ENCODE results near the gene TMEM11.
A peak's percentile ranks its signal among the peaks of the same experiment; 100 is the strongest.

The TMEM11 gene

GRCh38 chr17:21249086-21249795 is 35.3 kb upstream of the TMEM11 start:
- H3K4me3 ChIP-seq (ENCODE audit: low read depth, low read length): no peak overlapping the region
- no peaks in the 10 kb centered on the region for H3K27me3 ChIP-seq (ENCODE audit: control insufficient read depth, insufficient read depth, low read length)
- peaks cover 4% of the 10 kb centered on the region for H3K4me1 ChIP-seq (ENCODE audit: control insufficient read depth, insufficient read depth, low read length)
- H3K9ac ChIP-seq (ENCODE audit: low read depth, low read length): no peak overlapping the region
- H3K9me3 ChIP-seq (ENCODE audit: control insufficient read depth, insufficient read depth, low read length): no peaks in the 10 kb centered on the region
- H3K36me3 ChIP-seq (ENCODE audit: control insufficient read depth, insufficient read depth, low read length): no peaks in the 10 kb centered on the region

GRCh38 chr17:21248500-21248899 is 34.5 kb upstream of the TMEM11 start:
- Histone ChIP-seq H3K4me3 (ENCODE audit: low read depth, low read length) (no peak overlapping the region), H3K9me3 (ENCODE audit: control insufficient read depth, insufficient read depth, low read length) (no peaks in the 10 kb centered on the region), H3K9ac (ENCODE audit: low read depth, low read length) (no peak overlapping the region), H3K27me3 (ENCODE audit: control insufficient read depth, insufficient read depth, low read length) (no peaks in the 10 kb centered on the region), H3K36me3 (ENCODE audit: control insufficient read depth, insufficient read depth, low read length) (no peaks in the 10 kb centered on the region), H3K4me1 (ENCODE audit: control insufficient read depth, insufficient read depth, low read length) (no peaks in the 10 kb centered on the region)

- Histone ChIP-seq H3K36me3 (ENCODE audit: control insufficient read depth, insufficient read depth, low read length) (peaks cover 5% of the 10 kb centered on the region), H3K4me3 (ENCODE audit: low read depth, low read length) (no peak overlapping the region), H3K9me3 (ENCODE audit: control insufficient read depth, insufficient read depth, low read length) (no peaks in the 10 kb centered on the region), H3K27me3 (ENCODE audit: control insufficient read depth, insufficient read depth, low read length) (no peaks in the 10 kb centered on the region), H3K4me1 (ENCODE audit: control insufficient read depth, insufficient read depth, low read length) (no peaks in the 10 kb centered on the region), H3K9ac (ENCODE audit: low read depth, low read length) (no peak overlapping the region)
Measured at GRCh38 chr17:21247552-21248258, 33.7 kb upstream of the TMEM11 start.

- H3K4me3 ChIP-seq (ENCODE audit: low read depth, low read length): no peak overlapping the region
- H3K27me3 ChIP-seq (ENCODE audit: control insufficient read depth, insufficient read depth, low read length): no peaks in the 10 kb centered on the region
- peaks cover 9% of the 10 kb centered on the region for H3K36me3 ChIP-seq (ENCODE audit: control insufficient read depth, insufficient read depth, low read length)
Measured at GRCh38 chr17:21246698-21247097, 32.7 kb upstream of the TMEM11 start.

GRCh38 chr17:21245639-21246084 is 31.7 kb upstream of the TMEM11 start:
- Histone ChIP-seq H3K4me1 (ENCODE audit: control insufficient read depth, insufficient read depth, low read length) (no peaks in the 10 kb centered on the region), H3K27me3 (ENCODE audit: control insufficient read depth, insufficient read depth, low read length) (no peaks in the 10 kb centered on the region), H3K4me3 (ENCODE audit: low read depth, low read length) (no peak overlapping the region), H3K36me3 (ENCODE audit: control insufficient read depth, insufficient read depth, low read length) (peaks cover 9% of the 10 kb centered on the region), H3K9ac (ENCODE audit: low read depth, low read length) (no peak overlapping the region), H3K9me3 (ENCODE audit: control insufficient read depth, insufficient read depth, low read length) (no peaks in the 10 kb centered on the region)

More at GRCh38 chr17:21246698-21247097, 32.7 kb upstream of the TMEM11 start:
- Histone ChIP-seq H3K9ac (ENCODE audit: low read depth, low read length) (no peak overlapping the region), H3K4me1 (ENCODE audit: control insufficient read depth, insufficient read depth, low read length) (no peaks in the 10 kb centered on the region), H3K9me3 (ENCODE audit: control insufficient read depth, insufficient read depth, low read length) (no peaks in the 10 kb centered on the region)

GRCh38 chr17:21243516-21244303 is 29.7 kb upstream of the TMEM11 start:
- H3K27me3 ChIP-seq (ENCODE audit: control insufficient read depth, insufficient read depth, low read length): no peaks in the 10 kb centered on the region
- peaks cover 3% of the 10 kb centered on the region for H3K4me1 ChIP-seq (ENCODE audit: control insufficient read depth, insufficient read depth, low read length)
- no peak overlapping the region for H3K9ac ChIP-seq (ENCODE audit: low read depth, low read length)
- H3K9me3 ChIP-seq (ENCODE audit: control insufficient read depth, insufficient read depth, low read length): no peaks in the 10 kb centered on the region
- peaks cover 9% of the 10 kb centered on the region for H3K36me3 ChIP-seq (ENCODE audit: control insufficient read depth, insufficient read depth, low read length)
- H3K4me3 ChIP-seq (ENCODE audit: low read depth, low read length): no peak overlapping the region

- Histone ChIP-seq H3K4me1 (ENCODE audit: control insufficient read depth, insufficient read depth, low read length) (peaks cover 3% of the 10 kb centered on the region), H3K36me3 (ENCODE audit: control insufficient read depth, insufficient read depth, low read length) (peaks cover 9% of the 10 kb centered on the region), H3K9ac (ENCODE audit: low read depth, low read length) (no peak overlapping the region), H3K27me3 (ENCODE audit: control insufficient read depth, insufficient read depth, low read length) (no peaks in the 10 kb centered on the region), H3K4me3 (ENCODE audit: low read depth, low read length) (no peak overlapping the region), H3K9me3 (ENCODE audit: control insufficient read depth, insufficient read depth, low read length) (no peaks in the 10 kb centered on the region)
Measured at GRCh38 chr17:21242780-21243515, 29.0 kb upstream of the TMEM11 start.

GRCh38 chr17:21242026-21242697 is 28.2 kb upstream of the TMEM11 start:
- Histone ChIP-seq H3K4me3 (ENCODE audit: low read depth, low read length) (no peak overlapping the region), H3K27me3 (ENCODE audit: control insufficient read depth, insufficient read depth, low read length) (no peaks in the 10 kb centered on the region), H3K9ac (ENCODE audit: low read depth, low read length) (no peak overlapping the region), H3K9me3 (ENCODE audit: control insufficient read depth, insufficient read depth, low read length) (no peaks in the 10 kb centered on the region), H3K4me1 (ENCODE audit: control insufficient read depth, insufficient read depth, low read length) (peaks cover 3% of the 10 kb centered on the region), H3K36me3 (ENCODE audit: control insufficient read depth, insufficient read depth, low read length) (peaks cover 9% of the 10 kb centered on the region)

GRCh38 chr17:21241564-21241963 is 27.6 kb upstream of the TMEM11 start:
- Histone ChIP-seq H3K9ac (ENCODE audit: low read depth, low read length) (no peak overlapping the region), H3K27me3 (ENCODE audit: control insufficient read depth, insufficient read depth, low read length) (no peaks in the 10 kb centered on the region), H3K4me1 (ENCODE audit: control insufficient read depth, insufficient read depth, low read length) (peaks cover 3% of the 10 kb centered on the region), H3K4me3 (ENCODE audit: low read depth, low read length) (no peak overlapping the region), H3K9me3 (ENCODE audit: control insufficient read depth, insufficient read depth, low read length) (no peaks in the 10 kb centered on the region), H3K36me3 (ENCODE audit: control insufficient read depth, insufficient read depth, low read length) (peaks cover 9% of the 10 kb centered on the region)

GRCh38 chr17:21240369-21241055 is 26.6 kb upstream of the TMEM11 start:
- Histone ChIP-seq H3K4me1 (ENCODE audit: control insufficient read depth, insufficient read depth, low read length) (peaks cover 3% of the 10 kb centered on the region), H3K9me3 (ENCODE audit: control insufficient read depth, insufficient read depth, low read length) (no peaks in the 10 kb centered on the region), H3K27me3 (ENCODE audit: control insufficient read depth, insufficient read depth, low read length) (no peaks in the 10 kb centered on the region), H3K36me3 (ENCODE audit: control insufficient read depth, insufficient read depth, low read length) (peaks cover 9% of the 10 kb centered on the region), H3K4me3 (ENCODE audit: low read depth, low read length) (no peak overlapping the region), H3K9ac (ENCODE audit: low read depth, low read length) (peak overlapping the region; percentile 24)
